GM23338 (cell line): ENCODE data around the gene RBM28. TPM values are rescaled to one million over a fixed set of nuclear protein-coding genes. Genes with fewer than 3 reads are reported as not detected.

Experiments used
- ATAC-seq: fragments of 200-7000 bp; cut with Tn5 transposase; 3 replicates; pipeline ENCODE4 v1.9.1; 2020
- DNase-seq: peaks from one replicate; pipeline ENCODE4 v3.0.0-alpha.2; 2015; ENCODE audit warnings: low spot score
- H2AFZ ChIP-seq: fragments of 200-600 bp; sonication (generic); 2 replicates; pipeline ENCODE4 v1.8.0; 2016; ENCODE audit warnings: antibody characterized with exemption, mild to moderate bottlenecking, moderate library complexity
- H3F3A ChIP-seq: fragments of 200-600 bp; sonication (generic); replicated peaks from 2 replicates; pipeline ENCODE4 v1.8.0; 2017; ENCODE audit warnings: antibody characterized with exemption, mixed run types, low read depth
- H3K27ac ChIP-seq: fragments of 200-600 bp; sonication (generic); 2 replicates; pipeline ENCODE4 v1.6.1; 2016; ENCODE audit warnings: low read depth
- H3K27me3 ChIP-seq: fragments of 200-600 bp; sonication (generic); 2 replicates; pipeline ENCODE4 v1.8.0; 2016; ENCODE audit warnings: mild to moderate bottlenecking, mixed run types, moderate library complexity; ENCODE audit not compliant: insufficient read depth
- H3K36me3 ChIP-seq: fragments of 200-600 bp; sonication (generic); 2 replicates; pipeline ENCODE4 v1.8.0; 2016; ENCODE audit warnings: mild to moderate bottlenecking; ENCODE audit not compliant: insufficient read depth
- H3K4me1 ChIP-seq: fragments of 200-600 bp; sonication (generic); 2 replicates; pipeline ENCODE4 v1.8.0; 2016; ENCODE audit warnings: mild to moderate bottlenecking, moderate library complexity; ENCODE audit not compliant: insufficient read depth
- H3K4me2 ChIP-seq: fragments of 200-600 bp; sonication (generic); 2 replicates; pipeline ENCODE4 v1.7.1; 2017; ENCODE audit warnings: mixed run types
- H3K4me3 ChIP-seq: fragments of 200-600 bp; sonication (generic); 2 replicates; pipeline ENCODE4 v1.6.1; 2016; ENCODE audit warnings: mixed run types
- H3K79me2 ChIP-seq: fragments of 200-600 bp; sonication (generic); replicated peaks from 2 replicates; pipeline ENCODE4 v1.8.0; 2017; ENCODE audit warnings: mild to moderate bottlenecking; ENCODE audit not compliant: insufficient read depth
- H3K9me2 ChIP-seq: fragments of 200-600 bp; sonication (generic); 2 replicates; pipeline ENCODE4 v1.8.0; 2017; ENCODE audit not compliant: insufficient read depth
- H4K20me1 ChIP-seq: fragments of 200-600 bp; sonication (generic); replicated peaks from 2 replicates; pipeline ENCODE4 v1.8.0; 2017; ENCODE audit warnings: mild to moderate bottlenecking; ENCODE audit not compliant: insufficient read depth
- H3K27ac Mint-ChIP-seq: 2 replicates; pipeline ENCODE4 v1.8.0; 2020; ENCODE audit warnings: inconsistent platforms, mild to moderate bottlenecking, moderate library complexity, mixed read lengths
- H3K27me3 Mint-ChIP-seq: 3 replicates; pipeline ENCODE4 v1.8.0; 2022; ENCODE audit warnings: low read depth, mild to moderate bottlenecking, moderate library complexity, mixed read lengths, inconsistent platforms; ENCODE audit not compliant: insufficient read depth, poor library complexity
- H3K36me3 Mint-ChIP-seq: 3 replicates; pipeline ENCODE4 v1.8.0; 2021; ENCODE audit warnings: low read depth, mild to moderate bottlenecking, inconsistent platforms, moderate library complexity, mixed read lengths
- H3K4me1 Mint-ChIP-seq: 3 replicates; pipeline ENCODE4 v1.8.0; 2020; ENCODE audit warnings: mild to moderate bottlenecking, inconsistent platforms, mixed read lengths
- H3K4me3 Mint-ChIP-seq: 3 replicates; pipeline ENCODE4 v1.8.0; 2021; ENCODE audit warnings: moderate library complexity, mild to moderate bottlenecking, inconsistent platforms, mixed read lengths
- H3K9me3 Mint-ChIP-seq: 3 replicates; pipeline ENCODE4 v1.8.0; 2020; ENCODE audit warnings: moderate library complexity, mild to moderate bottlenecking, inconsistent platforms, mixed read lengths
- EZH2 ChIP-seq: fragments of 200-600 bp; sonication (generic); IDR thresholded peaks from one replicate; pipeline ENCODE4 v1.8.0; 2017; ENCODE audit warnings: antibody characterized with exemption, mild to moderate bottlenecking, low read depth; ENCODE audit not compliant: unreplicated experiment
- JUNB ChIP-seq: IDR thresholded peaks from one replicate; pipeline ENCODE4 v1.6.1; 2016; ENCODE audit warnings: antibody characterized with exemption; ENCODE audit not compliant: unreplicated experiment
- NANOG ChIP-seq: IDR thresholded peaks from 2 replicates; pipeline ENCODE4 v1.6.1; 2016; ENCODE audit warnings: antibody characterized with exemption, borderline replicate concordance
- POLR2AphosphoS5 ChIP-seq: IDR thresholded peaks from 2 replicates; pipeline ENCODE4 v1.6.1; 2016; ENCODE audit warnings: antibody characterized with exemption, low read depth
- ZNF114 ChIP-seq: fragments of 250-450 bp; sonication (Bioruptor Pico); IDR thresholded peaks from 2 replicates; pipeline ENCODE4 v1.5.0; 2020; ENCODE audit warnings: mild to moderate bottlenecking, moderate library complexity
- ZNF331 ChIP-seq: fragments of 250-450 bp; sonication (Bioruptor Pico); IDR thresholded peaks from 2 replicates; pipeline ENCODE4 v1.5.0; 2020; ENCODE audit warnings: low read depth, mild to moderate bottlenecking, moderate library complexity
- polyA plus RNA-seq: library from polyadenylated mRNA; unstranded; fragments of >200 nt; fragmentation: Nextera tagmentation; extraction: Ambion mirVana; gene quantifications from 2 replicates; pipeline ENCODE4 v1.2.1, GENCODE V29; 2016
- total RNA-seq: library from RNA; depleted of rRNA; stranded (reverse); fragments of >200 nt; shearing (Covaris generic); gene quantifications from 2 replicates; pipeline ENCODE4 v1.2.3, GENCODE V29; 2014
- TF ChIP-seq, protein P1 (sequence below): IDR thresholded peaks from 2 replicates; pipeline ENCODE4 v1.6.1; 2016; ENCODE audit warnings: antibody characterized with exemption
- TF ChIP-seq, protein P2 (sequence below), 2 experiments: fragments of 200-600 bp in 1 of 2; sonication (generic) in 1 of 2; conservative IDR thresholded peaks; 2 replicates each; pipeline versions ENCODE4 v1.5.1 to v1.6.1; 2016 to 2017; ENCODE audit warnings: antibody characterized with exemption in 2 of 2, low read depth in 2 of 2, mild to moderate bottlenecking in 2 of 2, moderate library complexity in 1 of 2
- TF ChIP-seq, protein P3 (sequence below): IDR thresholded peaks from one replicate; pipeline ENCODE4 v1.6.1; 2018; ENCODE audit warnings: antibody characterized with exemption; ENCODE audit not compliant: unreplicated experiment

The RBM28 gene
- total and polyA plus RNA-seq, 2 experiments from 2014 or later: 24.3 to 87.5 TPM

GRCh38 chr7:128266529-128266882 lies 77.2 kb downstream of the RBM28 start:
- no peak for DNase-seq
- Mint-ChIP-seq H3K4me1 (peaks cover 41% of the 10 kb centered on the region), H3K36me3 (no peaks in the 10 kb centered on the region), H3K9me3 (no peaks in the 10 kb centered on the region), H3K4me3 (no peak overlapping the region), H3K27me3 (peaks cover 26% of the 10 kb centered on the region), H3K27ac (no peak overlapping the region)
- peaks cover 5% of the 10 kb centered on the region; the same call in 1 of the 2 replicates for H3K9me2 ChIP-seq
- H3K79me2 ChIP-seq: no peaks in the 10 kb centered on the region
- ATAC-seq: no peak
- peak overlapping the region; percentile 75 for H3K4me2 ChIP-seq
- peak overlapping the region; percentile 47; the same call in 1 of the 2 replicates for H3K4me3 ChIP-seq
- no peaks in the 10 kb centered on the region for H3F3A ChIP-seq
- peak overlapping the region; percentile 65; the same call in 1 of the 2 replicates for H3K27ac ChIP-seq
- H3K36me3 ChIP-seq: no peaks in the 10 kb centered on the region
- H3K27me3 ChIP-seq: peaks cover 20% of the 10 kb centered on the region
- peaks cover 41% of the 10 kb centered on the region for H3K4me1 ChIP-seq
- H2AFZ ChIP-seq: peak overlapping the region; percentile 95
- no peaks in the 10 kb centered on the region for H4K20me1 ChIP-seq
- no peak for TF ChIP-seq NANOG
- TF ChIP-seq, protein P1, sequence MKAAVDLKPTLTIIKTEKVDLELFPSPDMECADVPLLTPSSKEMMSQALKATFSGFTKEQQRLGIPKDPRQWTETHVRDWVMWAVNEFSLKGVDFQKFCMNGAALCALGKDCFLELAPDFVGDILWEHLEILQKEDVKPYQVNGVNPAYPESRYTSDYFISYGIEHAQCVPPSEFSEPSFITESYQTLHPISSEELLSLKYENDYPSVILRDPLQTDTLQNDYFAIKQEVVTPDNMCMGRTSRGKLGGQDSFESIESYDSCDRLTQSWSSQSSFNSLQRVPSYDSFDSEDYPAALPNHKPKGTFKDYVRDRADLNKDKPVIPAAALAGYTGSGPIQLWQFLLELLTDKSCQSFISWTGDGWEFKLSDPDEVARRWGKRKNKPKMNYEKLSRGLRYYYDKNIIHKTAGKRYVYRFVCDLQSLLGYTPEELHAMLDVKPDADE: no peak

DNA sequence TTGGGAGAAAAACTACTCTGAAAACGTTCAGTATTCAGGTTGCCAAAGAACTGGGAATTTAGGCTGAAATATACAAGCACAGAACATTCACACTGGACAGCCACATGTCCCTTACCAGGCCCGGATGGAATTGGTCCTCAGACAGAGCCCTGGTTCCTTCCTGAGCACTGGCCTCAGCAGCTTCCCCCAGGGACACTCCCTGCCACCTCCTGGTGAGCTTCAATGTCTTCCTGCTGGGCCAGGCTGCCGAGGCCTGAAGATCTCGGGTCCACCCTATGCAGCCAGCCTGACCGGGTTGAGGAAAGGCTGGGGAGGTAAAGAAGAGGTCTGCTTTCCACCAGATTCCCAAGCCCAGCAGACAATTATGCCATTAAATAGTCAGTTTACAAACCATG lies 77.8 kb downstream of the RBM28 start:
- Mint-ChIP-seq H3K36me3 (no peaks in the 10 kb centered on the region), H3K4me3 (no peak overlapping the region; the same call in 2 of the 3 replicates), H3K9me3 (no peaks in the 10 kb centered on the region), H3K4me1 (peaks cover 38% of the 10 kb centered on the region), H3K27ac (no peak overlapping the region), H3K27me3 (peaks cover 24% of the 10 kb centered on the region)
- peaks cover 36% of the 10 kb centered on the region for H3K4me1 ChIP-seq
- no peak overlapping the region for H2AFZ ChIP-seq
- H3K27me3 ChIP-seq: peaks cover 14% of the 10 kb centered on the region
- no peaks in the 10 kb centered on the region for H3K79me2 ChIP-seq
- no peaks in the 10 kb centered on the region for H3K36me3 ChIP-seq
- no peak for ATAC-seq
- no peaks in the 10 kb centered on the region for H3F3A ChIP-seq
- DNase-seq: no peak
- no peaks in the 10 kb centered on the region for H4K20me1 ChIP-seq
- no peak overlapping the region for H3K4me2 ChIP-seq
- H3K4me3 ChIP-seq: no peak overlapping the region
- peaks cover 5% of the 10 kb centered on the region; the same call in 1 of the 2 replicates for H3K9me2 ChIP-seq
- no peak overlapping the region for H3K27ac ChIP-seq
- no peak for TF ChIP-seq EZH2
- no peak for TF ChIP-seq JUNB
- TF ChIP-seq ZNF114: no peak
- TF ChIP-seq, protein P2, sequence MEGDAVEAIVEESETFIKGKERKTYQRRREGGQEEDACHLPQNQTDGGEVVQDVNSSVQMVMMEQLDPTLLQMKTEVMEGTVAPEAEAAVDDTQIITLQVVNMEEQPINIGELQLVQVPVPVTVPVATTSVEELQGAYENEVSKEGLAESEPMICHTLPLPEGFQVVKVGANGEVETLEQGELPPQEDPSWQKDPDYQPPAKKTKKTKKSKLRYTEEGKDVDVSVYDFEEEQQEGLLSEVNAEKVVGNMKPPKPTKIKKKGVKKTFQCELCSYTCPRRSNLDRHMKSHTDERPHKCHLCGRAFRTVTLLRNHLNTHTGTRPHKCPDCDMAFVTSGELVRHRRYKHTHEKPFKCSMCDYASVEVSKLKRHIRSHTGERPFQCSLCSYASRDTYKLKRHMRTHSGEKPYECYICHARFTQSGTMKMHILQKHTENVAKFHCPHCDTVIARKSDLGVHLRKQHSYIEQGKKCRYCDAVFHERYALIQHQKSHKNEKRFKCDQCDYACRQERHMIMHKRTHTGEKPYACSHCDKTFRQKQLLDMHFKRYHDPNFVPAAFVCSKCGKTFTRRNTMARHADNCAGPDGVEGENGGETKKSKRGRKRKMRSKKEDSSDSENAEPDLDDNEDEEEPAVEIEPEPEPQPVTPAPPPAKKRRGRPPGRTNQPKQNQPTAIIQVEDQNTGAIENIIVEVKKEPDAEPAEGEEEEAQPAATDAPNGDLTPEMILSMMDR (conservative IDR thresholded peaks at IDR 0.05; ENCODE audit: low read depth in 2 of 2): no peak

- no peaks in the 10 kb centered on the region for H3F3A ChIP-seq
- DNase-seq (no peak), ATAC-seq (no peak)
- H3K27me3 Mint-ChIP-seq: peaks cover 27% of the 10 kb centered on the region
- H3K36me3 Mint-ChIP-seq: no peaks in the 10 kb centered on the region
- H3K27ac Mint-ChIP-seq: no peak overlapping the region
- no peaks in the 10 kb centered on the region for H3K79me2 ChIP-seq
- no peaks in the 10 kb centered on the region for H3K36me3 ChIP-seq
- H4K20me1 ChIP-seq: no peaks in the 10 kb centered on the region
- H3K4me3 Mint-ChIP-seq: no peak overlapping the region; the same call in 2 of the 3 replicates
- H3K4me2 ChIP-seq: no peak overlapping the region
- H3K27me3 ChIP-seq: peaks cover 8% of the 10 kb centered on the region
- H3K9me2 ChIP-seq: peaks cover 5% of the 10 kb centered on the region; the same call in 1 of the 2 replicates
- H2AFZ ChIP-seq: no peak overlapping the region
- H3K27ac ChIP-seq: no peak overlapping the region
- no peaks in the 10 kb centered on the region for H3K9me3 Mint-ChIP-seq
- no peak overlapping the region for H3K4me3 ChIP-seq
- peaks cover 36% of the 10 kb centered on the region for H3K4me1 ChIP-seq
- H3K4me1 Mint-ChIP-seq: peaks cover 42% of the 10 kb centered on the region
- TF ChIP-seq, protein P1: no peak
- TF ChIP-seq ZNF331 (no peak), ZNF114 (no peak), JUNB (no peak), EZH2 (no peak), POLR2AphosphoS5 (no peak)
- TF ChIP-seq, protein P3, sequence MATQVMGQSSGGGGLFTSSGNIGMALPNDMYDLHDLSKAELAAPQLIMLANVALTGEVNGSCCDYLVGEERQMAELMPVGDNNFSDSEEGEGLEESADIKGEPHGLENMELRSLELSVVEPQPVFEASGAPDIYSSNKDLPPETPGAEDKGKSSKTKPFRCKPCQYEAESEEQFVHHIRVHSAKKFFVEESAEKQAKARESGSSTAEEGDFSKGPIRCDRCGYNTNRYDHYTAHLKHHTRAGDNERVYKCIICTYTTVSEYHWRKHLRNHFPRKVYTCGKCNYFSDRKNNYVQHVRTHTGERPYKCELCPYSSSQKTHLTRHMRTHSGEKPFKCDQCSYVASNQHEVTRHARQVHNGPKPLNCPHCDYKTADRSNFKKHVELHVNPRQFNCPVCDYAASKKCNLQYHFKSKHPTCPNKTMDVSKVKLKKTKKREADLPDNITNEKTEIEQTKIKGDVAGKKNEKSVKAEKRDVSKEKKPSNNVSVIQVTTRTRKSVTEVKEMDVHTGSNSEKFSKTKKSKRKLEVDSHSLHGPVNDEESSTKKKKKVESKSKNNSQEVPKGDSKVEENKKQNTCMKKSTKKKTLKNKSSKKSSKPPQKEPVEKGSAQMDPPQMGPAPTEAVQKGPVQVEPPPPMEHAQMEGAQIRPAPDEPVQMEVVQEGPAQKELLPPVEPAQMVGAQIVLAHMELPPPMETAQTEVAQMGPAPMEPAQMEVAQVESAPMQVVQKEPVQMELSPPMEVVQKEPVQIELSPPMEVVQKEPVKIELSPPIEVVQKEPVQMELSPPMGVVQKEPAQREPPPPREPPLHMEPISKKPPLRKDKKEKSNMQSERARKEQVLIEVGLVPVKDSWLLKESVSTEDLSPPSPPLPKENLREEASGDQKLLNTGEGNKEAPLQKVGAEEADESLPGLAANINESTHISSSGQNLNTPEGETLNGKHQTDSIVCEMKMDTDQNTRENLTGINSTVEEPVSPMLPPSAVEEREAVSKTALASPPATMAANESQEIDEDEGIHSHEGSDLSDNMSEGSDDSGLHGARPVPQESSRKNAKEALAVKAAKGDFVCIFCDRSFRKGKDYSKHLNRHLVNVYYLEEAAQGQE: no peak
Measured at GRCh38 chr7:128265156-128265905, 78.4 kb downstream of the RBM28 start.
